ENCODE measurements around the gene AP1S1. TPM values are rescaled to one million over a fixed set of nuclear protein-coding genes. Genes with fewer than 3 reads are reported as not detected.
A peak's percentile ranks its signal among the peaks of the same experiment; 100 is the strongest.

The AP1S1 gene
- total RNA-seq, 2 donors from 2014 or later = 16.1 to 18.8 TPM

- Histone ChIP-seq H3K9me3 (no peaks in the 10 kb centered on the region), H3K4me1 (peaks cover 0 to 14% of the 10 kb centered on the region in 2 donors), H3K27me3 (no peaks in the 10 kb centered on the region), H3K36me3 (peaks cover 32% of the 10 kb centered on the region), H3K4me3 (no peak overlapping the region), H3K27ac (no peak overlapping the region)
- TF ChIP-seq, protein P1, sequence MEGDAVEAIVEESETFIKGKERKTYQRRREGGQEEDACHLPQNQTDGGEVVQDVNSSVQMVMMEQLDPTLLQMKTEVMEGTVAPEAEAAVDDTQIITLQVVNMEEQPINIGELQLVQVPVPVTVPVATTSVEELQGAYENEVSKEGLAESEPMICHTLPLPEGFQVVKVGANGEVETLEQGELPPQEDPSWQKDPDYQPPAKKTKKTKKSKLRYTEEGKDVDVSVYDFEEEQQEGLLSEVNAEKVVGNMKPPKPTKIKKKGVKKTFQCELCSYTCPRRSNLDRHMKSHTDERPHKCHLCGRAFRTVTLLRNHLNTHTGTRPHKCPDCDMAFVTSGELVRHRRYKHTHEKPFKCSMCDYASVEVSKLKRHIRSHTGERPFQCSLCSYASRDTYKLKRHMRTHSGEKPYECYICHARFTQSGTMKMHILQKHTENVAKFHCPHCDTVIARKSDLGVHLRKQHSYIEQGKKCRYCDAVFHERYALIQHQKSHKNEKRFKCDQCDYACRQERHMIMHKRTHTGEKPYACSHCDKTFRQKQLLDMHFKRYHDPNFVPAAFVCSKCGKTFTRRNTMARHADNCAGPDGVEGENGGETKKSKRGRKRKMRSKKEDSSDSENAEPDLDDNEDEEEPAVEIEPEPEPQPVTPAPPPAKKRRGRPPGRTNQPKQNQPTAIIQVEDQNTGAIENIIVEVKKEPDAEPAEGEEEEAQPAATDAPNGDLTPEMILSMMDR (IDR thresholded peaks at IDR 0.05) = no peak
- DNase-seq (ENCODE audit: low spot score) = no peak
Observed at GRCh38 chr7:101133621-101134398, 20.5 kb upstream of the AP1S1 start.

- Histone ChIP-seq H3K36me3 (peaks cover 32% of the 10 kb centered on the region), H3K27ac (no peak overlapping the region), H3K9me3 (no peaks in the 10 kb centered on the region), H3K27me3 (no peaks in the 10 kb centered on the region), H3K4me3 (no peak overlapping the region), H3K4me1 (peaks cover 0 to 17% of the 10 kb centered on the region in 2 donors)
- TF ChIP-seq, protein P1 (IDR thresholded peaks at IDR 0.05) = no peak
- no peak for DNase-seq (ENCODE audit: low spot score)
Observed at GRCh38 chr7:101134399-101134980, 19.8 kb upstream of the AP1S1 start.

DNA sequence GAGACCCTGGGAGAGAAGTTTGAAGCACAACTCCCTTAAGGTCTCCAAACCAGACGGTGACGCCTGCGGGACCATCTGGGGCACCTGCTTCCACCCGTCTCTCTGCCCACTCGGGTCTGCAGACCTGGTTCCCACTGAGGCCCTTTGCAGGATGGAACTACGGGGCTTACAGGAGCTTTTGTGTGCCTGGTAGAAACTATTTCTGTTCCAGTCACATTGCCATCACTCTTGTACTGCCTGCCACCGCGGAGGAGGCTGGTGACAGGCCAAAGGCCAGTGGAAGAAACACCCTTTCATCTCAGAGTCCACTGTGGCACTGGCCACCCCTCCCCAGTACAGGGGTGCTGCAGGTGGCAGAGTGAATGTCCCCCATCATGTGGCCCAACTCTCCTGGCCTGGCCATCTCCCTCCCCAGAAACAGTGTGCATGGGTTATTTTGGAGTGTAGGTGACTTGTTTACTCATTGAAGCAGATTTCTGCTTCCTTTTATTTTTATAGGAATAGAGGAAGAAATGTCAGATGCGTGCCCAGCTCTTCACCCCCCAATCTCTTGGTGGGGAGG, 16.5 kb upstream of the AP1S1 start:
- H3K4me3 ChIP-seq = no peak overlapping the region
- no peaks in the 10 kb centered on the region for H3K27me3 ChIP-seq
- peaks cover 12% of the 10 kb centered on the region for H3K36me3 ChIP-seq
- H3K4me1 ChIP-seq = peaks cover 0 to 17% of the 10 kb centered on the region in 2 donors
- H3K9me3 ChIP-seq = no peaks in the 10 kb centered on the region
- TF ChIP-seq, protein P1 (IDR thresholded peaks at IDR 0.05) = no peak
- DNase-seq (ENCODE audit: low spot score) = no peak
- H3K27ac ChIP-seq = peak overlapping the region; percentile 60 to 73

DNA sequence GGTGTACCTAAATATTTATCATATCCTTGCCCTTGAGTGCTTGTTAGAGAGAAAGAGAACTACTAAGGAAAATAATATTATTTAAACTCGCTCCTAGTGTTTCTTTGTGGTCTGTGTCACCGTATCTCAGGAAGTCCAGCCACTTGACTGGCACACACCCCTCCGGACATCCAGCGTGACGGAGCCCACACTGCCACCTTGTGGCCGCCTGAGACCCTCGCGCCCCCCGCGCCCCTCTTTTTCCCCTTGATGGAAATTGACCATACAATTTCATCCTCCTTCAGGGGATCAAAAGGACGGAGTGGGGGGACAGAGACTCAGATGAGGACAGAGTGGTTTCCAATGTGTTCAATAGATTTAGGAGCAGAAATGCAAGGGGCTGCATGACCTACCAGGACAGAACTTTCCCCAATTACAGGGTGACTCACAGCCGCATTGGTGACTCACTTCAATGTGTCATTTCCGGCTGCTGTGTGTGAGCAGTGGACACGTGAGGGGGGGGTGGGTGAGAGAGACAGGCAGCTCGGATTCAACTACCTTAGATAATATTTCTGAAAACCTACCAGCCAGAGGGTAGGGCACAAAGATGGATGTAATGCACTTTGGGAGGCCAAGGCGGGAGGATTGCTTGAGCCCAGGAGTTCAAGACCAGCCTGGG, 15.9 kb upstream of the AP1S1 start:
- DNase-seq (ENCODE audit: low spot score) = peak; percentile 95
- Histone ChIP-seq H3K9me3 (no peaks in the 10 kb centered on the region), H3K36me3 (peaks cover 12% of the 10 kb centered on the region), H3K4me1 (peaks cover 0 to 17% of the 10 kb centered on the region in 2 donors), H3K4me3 (no peak overlapping the region), H3K27me3 (no peaks in the 10 kb centered on the region), H3K27ac (peak overlapping the region; percentile 60 to 73)
- TF ChIP-seq, protein P1 (IDR thresholded peaks at IDR 0.05) = peak; percentile 64 to 93

- Histone ChIP-seq H3K27me3 (no peaks in the 10 kb centered on the region), H3K36me3 (peaks cover 12% of the 10 kb centered on the region), H3K27ac (no peak overlapping the region), H3K4me1 (peaks cover 0 to 17% of the 10 kb centered on the region in 2 donors), H3K4me3 (no peak overlapping the region), H3K9me3 (no peaks in the 10 kb centered on the region)
- no peak for DNase-seq (ENCODE audit: low spot score)
- TF ChIP-seq, protein P1 (IDR thresholded peaks at IDR 0.05) = no peak
Observed at GRCh38 chr7:101140339-101140699, 14.0 kb upstream of the AP1S1 start.
